Activated CD4-positive, CD25-positive, alpha-beta regulatory T cell treated with anti-CD3 and anti-CD28 coated beads, Interleukin-2, amount 50 U/mL, for 72 hours (primary cell): ENCODE results near the gene GABBR2.

Source experiments
- DNase-seq: peaks from one replicate; pipeline ENCODE4 v3.0.0; 2021

Gene GABBR2

DNA sequence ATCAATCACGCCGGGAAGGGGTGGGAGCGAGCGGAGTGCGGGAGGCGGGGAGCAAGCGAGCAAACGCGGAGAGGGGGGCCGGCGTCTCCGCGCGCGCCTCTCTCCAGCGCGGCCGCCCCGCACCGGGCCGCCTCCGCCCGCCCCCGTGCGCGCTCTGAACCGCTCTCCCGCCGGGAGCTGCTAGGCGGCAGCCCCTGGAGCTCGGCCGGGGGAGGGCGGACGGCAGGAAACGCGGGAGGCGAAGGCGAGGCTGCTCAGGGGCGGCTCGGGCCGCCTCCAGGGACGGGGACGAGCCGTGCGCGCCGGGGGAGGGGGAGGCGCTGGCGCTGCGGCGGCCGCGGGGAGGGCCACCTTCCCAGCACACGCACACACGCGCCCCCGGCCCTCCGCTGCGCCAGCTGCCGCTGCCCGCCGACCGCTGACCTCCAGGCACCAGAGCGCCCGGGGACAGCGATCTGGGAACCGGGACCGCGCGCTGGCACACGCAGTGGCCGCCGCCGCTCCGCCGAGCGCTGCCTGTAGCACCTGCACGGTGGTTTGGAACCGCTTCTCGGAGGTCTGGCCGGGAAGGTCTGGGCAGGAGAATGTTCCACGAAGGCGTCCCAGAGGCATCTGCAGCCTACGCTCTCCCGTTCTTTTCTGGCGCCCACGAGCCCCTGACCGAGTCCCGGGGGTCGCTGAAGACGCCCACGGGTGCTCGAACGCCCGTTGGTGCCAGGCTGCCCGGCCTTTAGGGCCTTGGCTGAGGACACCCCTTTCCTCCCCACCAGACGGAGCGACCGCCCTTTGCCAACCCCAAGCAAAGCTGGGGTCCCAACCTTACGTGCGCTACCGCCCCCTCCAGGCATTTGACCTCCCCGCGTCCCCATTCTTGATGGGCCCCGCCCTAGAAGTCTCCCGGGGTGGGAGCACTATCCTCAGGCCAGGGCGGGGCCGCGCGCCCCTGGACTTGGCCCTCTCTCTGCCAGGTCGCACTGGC, at the start of gene GABBR2:
Gene GABBR2, minus strand, starts transcription at position 3 of the 979 bp plus-strand sequence. CDS start 198 bp downstream, outside the sequence.
- no peak for DNase-seq

DNA sequence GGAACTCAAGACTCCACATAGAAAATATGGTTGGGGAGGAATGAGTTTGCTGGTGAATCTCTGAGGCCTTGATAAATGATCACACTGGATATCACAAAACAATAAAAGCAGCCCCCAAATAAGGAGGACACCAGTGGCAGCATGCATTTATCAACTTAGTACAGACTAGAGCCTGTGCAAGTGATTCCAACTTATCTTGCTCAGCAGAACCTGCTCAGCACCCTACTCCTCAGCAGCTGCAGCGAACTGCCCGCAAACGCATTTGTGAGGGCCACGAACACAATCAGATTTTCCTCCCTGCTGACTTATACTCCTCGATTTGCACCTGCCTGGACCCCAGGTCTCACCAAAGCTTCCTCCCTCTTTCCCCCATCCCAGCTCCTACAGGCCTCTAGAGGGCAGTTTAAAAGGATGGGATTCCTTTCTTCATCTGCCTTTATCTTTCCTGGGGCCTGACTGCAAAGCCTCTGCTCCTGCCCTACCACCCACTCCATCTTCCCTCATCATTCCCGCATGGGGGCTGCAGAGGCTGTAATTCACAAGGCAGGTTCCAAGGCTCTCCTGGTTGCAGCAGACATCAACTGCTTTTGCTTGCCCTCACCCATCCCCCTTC, 46.4 kb upstream of the GABBR2 start:
- no peak for DNase-seq

DNA sequence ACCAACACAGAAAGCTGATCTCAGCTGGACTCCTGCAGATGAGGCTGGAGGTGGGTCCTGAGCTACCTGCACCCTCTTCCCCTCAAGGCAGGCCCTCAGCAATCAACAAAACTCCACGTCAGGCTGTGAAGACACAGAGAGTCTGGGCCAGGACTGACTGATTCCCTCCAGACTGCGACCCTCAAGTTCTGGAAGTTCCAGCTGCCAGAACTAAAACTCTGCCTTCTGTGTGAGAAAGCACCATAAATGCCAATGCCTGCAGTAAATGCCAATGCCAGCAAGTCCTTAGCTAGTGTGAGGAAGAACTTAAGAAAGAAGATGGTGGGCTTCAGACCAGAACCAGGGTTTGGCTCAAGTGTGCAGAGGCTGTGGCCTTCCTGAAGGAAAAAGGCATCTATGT, 42.5 kb upstream of the GABBR2 start:
- DNase-seq = no peak

DNA sequence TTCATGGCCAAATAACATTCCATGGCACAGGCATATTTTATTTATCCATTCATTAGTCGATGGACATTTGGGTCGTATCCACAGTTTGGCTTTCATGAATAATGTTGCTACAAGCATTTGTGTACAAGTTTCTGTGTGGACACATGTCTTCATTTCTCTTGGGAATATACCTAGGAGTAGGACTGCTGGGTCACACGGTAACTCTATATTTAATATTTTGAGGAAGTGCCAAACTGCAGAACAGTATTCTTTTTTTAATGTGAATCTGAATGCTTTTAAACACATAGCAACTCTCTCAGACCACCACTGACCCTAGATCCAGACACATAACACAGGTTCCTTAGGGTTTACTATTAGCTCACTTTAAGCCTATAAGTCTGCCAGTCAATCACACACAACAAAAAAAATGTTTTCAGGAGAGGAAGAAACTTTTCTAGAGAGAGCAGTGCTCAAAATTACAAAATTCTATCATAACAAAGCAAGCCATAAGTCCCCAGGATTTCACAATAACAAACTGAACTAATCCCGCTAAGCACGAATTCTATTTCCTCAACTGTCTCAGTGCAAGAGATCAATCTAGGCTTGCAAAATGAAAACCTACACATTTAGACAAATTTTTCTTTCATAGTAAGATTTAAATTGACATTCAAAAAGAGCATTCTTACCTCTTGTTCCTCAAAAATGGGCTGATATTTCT, 41.8 kb upstream of the GABBR2 start:
- DNase-seq = no peak

DNA sequence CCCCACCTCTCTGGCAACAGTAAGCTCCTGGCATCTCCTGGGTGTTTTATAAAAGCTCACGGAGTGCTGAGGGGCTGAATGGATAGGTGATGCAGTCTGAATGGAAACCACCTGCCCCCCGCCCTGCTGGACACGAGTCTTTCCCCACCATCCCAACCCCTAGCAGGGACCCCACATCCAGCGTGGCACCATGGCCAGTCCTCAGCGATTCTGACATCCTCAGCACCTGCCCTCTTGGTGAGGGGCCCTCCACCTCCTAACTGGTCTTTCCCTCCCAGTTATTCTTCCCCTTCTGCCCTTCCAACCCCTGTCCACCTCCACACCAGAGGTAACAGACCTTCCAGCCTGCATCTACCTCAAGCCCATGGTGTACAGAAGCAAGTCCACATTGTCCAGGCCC, 38.7 kb upstream of the GABBR2 start:
- DNase-seq = no peak

DNA sequence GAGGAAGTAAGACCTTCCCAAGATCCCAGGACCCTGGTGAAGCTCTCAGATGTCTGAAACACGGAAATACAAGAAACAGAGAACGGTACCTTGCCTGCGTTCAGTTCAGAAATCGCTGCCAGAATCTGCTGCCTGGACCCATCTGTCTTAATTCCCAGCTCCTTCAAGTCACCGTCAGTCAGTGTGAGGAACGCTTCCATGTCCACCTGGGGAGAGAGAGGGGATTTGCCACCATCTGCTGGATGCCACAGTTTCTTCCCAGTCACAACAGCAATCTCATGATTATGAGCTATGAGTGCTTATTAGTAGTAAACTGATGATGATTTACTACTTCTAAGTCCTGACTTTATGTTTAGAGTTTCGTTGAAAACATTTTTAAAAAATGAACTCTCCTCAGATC, 36.7 kb upstream of the GABBR2 start:
- no peak for DNase-seq

DNA sequence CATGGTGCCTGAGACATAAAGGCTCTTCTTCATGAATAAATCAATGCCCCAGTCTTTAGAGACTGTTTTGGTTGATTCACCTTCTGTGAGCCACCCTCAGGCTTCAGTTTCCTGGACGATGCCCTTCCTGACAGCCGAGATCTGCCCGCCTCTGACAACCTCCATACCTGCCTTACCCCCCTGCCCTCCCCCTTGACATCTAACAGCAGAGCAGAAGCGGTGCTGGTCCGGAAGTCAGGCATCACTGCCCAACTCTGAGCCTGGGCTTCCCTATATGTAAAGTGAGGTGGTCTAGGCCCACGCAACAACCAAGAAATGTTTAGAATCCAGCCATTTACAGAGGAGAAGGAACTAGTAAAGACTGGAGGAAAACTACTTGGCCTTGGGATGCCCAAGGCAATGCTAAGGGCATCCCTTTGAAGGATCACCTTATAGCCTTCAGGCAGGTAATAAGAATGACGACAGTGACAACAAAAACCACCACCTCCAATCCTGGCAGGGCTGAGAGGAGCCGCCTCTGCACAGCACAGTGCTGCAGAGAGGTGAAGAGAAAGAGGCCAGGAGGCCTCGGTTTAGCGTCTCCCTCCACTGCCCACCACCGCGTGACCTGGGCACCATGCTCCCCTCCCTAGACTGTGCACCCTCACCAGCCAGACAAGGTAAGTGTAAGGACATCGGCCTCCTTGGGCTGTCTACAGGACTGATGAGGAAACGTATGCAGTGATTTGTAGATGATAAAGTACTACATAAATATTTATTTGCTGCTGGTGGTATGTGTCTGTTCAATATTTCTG, 35.3 kb upstream of the GABBR2 start:
- no peak for DNase-seq

DNA sequence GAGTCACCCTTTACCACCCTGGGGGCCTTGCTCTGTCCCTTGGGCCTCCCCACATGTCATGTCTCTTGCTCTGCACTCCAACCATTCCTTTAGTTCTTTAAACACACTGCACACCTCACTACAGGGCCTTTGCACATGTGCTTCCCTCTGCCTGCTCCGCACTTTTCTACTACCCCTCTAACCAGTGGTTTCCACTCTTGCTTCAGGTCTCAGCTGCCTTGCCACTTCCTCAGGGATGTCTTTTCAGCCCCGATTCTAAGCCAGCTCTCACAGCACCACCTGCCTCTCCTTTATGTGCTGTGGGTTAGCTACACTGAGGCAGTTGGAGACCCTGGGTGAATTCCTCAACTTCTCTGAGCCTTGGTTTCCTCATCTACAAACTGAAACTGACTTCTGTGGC, 34.6 kb upstream of the GABBR2 start:
- no peak for DNase-seq

DNA sequence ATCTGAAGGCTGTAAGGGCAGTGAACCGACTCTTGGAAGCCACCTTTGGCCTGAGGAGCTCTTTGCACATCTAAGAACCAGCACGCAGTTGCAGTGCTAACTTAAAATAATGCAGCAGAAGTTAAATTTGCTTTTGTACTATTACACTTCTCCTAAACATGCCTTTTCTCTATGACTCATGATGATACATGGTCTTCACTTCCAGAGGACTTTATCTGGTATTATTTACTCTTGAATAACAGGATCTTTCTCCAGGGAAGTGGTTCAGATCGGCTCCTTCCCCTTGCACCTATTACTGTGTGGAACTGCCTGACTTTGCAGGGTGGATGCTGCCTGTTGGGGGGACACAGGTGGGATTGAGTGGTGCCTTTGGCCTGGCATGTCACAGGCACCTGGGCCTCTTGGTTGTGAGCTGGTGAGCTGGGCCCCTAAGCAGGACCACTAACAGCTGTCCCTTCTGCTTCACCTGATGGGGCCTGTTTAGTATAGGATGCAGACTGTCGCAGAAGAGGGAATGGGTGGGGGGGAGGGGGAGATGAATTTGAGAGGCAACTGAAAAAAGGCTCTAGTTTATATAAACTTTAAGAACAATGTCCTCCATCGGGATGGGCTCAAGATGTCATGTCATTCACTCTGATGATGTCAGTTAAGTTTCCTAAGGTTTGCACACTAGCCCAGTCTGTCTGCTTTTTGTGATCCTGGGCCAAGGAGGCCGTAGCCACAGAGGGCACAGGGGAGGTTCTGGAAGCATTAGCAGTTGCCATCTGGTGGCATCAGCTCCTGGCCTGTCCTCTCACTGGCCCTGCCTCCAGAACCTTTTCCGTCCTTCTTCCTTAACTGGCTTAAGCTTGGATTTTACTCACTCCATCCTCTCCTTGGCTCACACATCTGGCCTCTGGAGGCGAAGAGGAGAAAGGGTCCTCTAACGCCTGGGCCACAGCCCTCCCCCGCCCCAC, 33.9 kb upstream of the GABBR2 start:
- no peak for DNase-seq

DNA sequence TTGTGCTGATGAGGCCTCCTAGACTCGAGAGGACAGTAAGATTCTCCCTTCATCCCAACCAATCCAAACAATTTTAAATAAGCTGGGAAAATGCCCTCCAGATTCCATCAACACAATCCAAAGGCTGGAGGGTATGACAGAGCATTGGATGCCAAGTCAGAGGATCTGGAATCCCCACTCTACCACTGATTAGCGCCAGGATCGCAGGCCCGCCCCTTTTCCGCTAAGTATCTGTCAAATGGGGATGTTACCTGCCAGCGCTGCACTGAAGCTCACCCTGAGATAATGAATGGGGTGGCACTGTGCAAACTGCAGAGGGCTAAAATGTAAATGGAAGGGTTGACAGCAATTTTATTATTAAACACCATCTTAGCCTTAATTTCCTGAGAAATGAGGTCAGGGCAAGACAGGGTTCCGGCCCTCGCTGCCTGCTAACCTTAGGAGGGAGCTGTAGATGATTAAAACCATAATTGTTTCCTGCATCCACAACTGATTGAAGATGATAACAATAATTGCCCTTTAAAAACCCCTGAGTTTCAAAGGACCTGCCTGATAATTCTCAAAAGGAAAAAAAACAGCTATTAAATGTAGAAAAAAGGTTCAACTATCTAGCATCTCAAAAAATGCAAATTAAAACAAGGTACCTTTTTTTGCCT, 31.6 kb upstream of the GABBR2 start:
- DNase-seq = no peak

DNA sequence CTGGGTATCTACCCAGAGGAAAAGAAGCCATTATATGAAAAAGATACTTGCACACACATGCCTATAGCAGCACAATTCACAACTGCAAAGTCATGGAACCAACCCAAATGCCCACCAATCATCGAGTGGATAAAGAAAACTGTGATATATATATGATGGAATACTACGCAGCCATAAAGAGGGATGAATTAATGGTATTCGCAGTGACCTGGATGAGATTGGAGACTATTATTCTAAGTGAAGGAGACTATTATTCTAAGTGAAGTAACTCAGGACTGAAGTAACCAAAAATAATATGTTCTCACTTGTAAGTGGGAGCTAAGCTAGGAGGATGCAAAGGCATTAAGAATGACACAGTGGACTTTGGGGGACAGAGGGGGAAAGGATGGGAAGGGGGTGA, 30.0 kb upstream of the GABBR2 start:
- no peak for DNase-seq

DNA sequence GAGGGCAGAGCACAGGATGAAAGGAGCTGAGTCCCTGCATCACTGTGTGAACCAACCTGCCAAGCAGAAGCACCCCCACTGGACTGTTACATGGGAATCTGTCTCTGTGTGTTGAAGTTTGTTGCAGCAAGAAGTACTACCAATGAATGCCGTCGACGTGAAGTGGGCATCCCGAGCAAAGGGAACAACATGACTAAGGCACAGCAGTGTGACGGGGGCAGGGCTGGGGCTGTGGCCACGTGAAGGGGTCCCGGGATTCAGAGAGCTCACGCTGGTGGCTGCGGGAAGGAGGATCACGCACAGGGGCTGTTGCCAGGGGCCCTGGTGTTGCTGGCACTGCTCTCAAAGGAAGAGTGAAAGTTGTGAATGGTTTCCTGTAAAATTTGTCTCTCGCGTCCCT, 27.5 kb upstream of the GABBR2 start:
- DNase-seq = no peak

DNA sequence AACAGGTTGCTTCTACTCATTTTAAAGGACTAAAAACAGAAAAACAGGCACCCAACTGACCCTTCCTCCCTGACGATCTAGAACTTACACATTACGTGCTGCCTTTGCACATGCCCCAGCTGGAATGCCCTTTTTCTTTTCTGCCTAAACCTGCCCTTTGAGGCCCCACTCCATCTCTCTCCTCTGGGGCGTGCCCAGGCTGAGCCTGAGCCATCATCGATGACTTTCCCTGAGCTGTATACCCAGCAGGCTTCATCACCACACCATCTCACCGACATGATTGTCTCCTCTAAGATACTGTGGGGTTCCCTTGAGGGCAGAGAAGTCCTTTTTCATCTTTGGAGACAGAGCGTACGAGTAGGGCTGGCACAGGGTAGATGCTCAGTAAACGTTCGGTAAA, 24.1 kb upstream of the GABBR2 start:
- DNase-seq = no peak

DNA sequence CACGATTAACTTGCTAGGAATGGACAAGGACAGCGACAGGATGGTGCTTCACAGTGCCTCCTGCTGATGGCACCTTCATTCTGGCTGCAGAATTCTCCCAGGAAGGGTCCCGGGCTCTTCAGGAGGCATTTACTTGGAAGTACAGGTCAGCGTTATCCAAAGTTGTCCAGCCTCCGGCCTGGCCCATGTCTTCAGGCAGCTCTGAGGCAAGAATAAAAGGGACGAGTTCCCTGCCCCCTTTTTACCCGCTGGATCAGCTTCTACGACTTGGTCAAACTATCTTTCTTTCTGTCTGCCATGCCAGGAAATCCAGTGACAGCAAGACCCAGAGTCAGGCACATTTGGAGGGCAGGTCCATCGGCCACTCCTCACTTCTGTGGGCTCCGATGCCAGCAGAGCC, 23.4 kb upstream of the GABBR2 start:
- no peak for DNase-seq

DNA sequence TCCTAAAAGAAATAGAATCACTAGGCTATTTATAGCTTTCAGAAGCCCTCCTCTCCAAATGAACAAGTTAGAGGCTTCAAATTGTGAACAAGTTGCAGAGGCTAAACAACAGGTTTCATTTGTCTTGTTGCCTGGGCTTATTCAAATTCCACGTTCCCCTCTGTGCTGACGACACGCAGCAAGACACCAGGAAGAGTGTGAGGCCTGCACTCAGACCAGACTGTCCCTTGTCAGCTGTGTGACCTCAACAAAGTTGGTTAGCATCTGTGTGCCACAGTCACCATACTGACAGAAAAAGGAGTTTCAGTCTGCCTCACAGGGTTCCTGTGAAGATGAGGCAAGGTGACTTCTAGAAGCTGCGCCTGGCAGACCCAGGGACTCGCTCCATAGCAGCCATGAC, 22.1 kb upstream of the GABBR2 start:
- no peak for DNase-seq

DNA sequence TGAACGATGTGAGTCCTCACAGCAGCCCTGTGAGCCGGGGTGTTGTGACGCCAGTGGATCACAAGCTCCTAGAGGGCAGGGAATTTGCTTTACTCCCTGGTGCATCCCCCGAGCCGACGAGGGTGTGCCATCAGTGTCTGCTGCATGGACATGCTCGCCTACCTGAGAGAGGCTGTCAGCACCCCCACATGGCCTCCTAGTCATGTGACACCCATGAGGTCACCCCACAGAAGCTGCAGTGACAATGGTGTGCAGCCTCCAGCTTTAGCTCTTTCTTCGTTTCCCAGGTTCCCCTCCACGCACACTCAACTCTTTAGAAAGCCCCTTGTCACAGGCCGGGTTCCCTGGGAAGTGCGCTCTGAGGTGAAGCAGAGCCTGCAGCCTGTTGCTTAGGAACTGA, 19.8 kb upstream of the GABBR2 start:
- DNase-seq = no peak

DNA sequence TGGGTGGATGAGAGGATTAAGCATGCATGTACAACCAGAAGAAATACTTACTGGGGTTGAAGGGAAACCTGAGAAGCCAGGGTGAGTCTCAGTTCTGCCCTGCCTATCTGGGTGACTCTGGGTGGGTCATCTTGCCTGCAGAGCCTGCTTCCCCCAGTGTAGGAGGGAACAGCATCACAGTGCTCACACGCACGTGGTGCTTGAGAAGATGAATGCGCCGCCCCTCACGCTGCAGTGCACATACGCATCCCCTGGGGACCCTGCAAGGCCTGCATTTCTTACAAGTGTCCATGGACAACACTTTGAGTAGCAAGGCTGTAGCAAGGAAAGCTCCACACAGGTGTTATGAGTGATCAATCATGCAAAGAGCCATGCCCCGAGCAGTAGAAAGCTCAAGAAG, 18.7 kb upstream of the GABBR2 start:
- no peak for DNase-seq

DNA sequence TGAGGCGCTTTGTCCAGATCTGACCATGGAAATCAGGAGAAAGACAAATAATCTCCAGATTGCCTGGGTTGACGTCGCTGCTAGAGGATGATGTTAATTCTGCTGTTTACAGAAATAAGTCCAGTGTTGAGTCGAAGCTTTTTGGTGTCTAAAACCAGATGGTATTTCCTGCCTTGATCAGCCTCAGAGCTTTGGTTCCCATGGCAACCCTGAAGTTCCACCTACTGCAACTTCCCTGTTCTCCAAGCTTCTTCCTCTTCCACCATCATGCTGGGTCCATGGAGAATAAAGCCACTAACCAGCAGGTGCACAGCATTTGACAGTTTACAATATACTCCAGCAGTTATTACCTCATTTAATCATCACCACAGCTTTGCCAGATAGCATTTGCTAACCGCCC, 18.0 kb upstream of the GABBR2 start:
- DNase-seq = no peak

DNA sequence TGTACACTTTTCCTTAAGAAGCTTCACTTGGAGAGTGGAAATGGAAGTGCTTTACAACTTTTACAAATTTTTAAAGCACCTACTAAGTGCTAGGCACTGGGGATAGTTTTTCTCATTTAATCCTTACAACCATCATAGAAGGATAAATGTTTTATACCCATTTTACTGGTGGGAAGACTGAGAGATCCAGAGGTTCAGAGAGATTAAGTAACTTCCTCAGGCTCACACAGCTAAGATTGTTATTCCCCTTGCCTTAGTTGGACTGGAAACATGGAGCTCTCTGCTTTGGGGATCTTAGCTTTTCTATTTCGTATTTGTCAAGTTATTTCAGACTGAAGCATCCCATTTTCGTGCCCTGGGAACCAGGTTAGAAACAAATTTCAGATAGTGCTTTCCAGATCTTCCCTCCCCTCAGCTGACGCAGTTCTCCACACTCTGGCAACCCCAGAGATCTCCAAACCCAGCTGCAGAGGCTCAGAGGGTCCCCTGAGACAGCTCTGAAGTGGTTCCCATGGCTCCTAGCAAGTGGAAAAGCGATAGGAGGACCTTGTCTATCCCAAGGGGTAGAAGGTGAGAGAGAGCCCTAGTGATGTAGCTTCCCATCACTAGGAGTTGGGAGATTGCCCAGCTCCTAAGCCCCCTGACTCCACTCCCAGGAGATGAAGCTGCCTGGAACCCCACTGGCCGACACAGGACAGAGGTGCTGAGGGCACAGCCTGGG, 16.2 kb upstream of the GABBR2 start:
- no peak for DNase-seq

DNA sequence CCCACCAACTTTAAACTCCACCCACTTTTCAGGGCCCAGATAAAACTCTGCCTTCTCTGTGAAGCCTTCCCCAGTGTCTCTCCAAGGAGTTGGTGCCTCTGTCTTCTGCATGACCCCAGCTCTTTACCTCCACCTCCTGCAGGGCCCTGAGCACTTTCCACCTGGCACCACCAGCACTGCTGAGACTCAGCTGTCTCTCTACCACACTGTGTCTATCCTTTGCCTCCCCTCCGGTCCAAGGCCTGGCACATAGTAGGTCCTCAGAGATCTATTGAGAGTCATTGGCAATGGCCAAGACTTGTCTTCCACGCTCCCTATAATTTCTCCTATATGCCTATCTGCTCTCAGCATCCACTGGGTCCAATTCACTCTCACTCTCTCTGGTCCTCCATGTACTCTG, 12.9 kb upstream of the GABBR2 start:
- DNase-seq = no peak

DNA sequence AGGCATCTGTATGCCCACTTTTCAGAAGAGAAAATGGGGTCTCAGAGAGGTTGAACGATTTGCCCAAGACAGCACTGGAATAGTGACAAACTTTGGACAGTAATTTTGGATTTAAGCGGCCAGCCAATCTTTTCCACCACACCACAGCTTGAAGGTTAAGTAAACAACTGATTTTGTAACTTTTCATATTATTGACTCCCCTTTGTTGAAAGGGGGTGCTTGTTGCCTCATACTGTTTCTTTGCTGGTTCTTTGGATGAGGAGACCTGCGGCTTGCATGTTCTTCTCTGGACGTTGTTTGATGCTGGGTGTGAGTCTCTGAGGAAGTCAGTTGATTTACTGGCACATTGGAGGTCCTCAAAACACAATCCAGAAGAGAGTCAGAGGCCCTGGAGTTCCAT, 11.7 kb upstream of the GABBR2 start:
- DNase-seq = no peak
